CMK (cell line): ENCODE results near the gene ANKRD65.
"Not testable (repeated sequence)": the region's sequence is repeated elsewhere in the genome, so short reads cannot be mapped to it uniquely, and the experiment has no call there.

Experiments
- DNase-seq: peaks from one replicate; pipeline ENCODE4 v3.0.0-alpha.2; 2010; ENCODE audit warnings: low read depth

The ANKRD65 gene

DNA sequence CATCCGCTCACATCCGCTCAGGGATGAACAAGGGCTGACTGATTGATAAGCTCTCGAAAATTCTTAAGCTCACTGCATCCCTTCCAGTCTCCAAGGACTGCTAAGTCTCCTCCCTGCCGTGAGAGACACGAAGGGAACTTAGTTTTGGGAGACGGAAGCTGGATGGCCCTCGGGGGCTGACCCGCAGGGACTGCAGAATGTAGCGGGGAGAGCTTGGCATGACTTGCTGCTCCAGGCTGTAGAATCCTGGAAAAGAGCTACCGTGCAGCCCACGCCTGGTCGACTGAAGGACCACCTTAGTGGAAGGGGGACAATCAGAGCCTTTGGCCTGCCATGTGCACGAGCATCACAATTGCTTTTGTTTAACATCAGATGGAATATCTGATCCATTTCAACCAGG, 5.3 kb downstream of the ANKRD65 start:
- DNase-seq: no peak

DNA sequence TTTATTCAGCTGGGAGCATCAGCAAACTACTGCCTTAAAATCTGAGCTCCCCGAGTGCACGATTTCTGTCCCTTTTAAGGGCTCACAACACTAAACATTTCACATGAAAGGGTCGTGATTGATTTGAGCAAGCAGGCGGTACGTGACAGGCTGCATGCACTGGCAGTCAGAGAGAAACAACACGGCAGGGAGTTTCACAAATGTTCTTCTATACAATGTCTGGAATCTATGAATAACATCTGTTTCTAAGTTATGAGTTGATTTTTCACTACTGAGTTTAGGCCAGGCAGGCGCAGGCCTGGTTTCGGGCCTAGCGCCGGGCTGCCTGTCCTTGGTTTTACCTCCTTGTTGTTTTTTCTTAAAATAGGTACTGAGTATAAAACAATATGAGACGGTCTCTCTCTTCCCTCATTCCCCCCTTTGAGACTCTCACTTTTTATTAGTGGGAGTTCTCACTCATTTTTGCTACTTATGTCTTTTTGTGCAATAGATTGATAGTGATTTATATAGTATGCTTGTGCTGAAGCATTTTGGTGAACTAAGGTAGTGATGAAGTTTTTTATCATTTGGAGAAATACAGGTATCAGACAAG, 8.7 kb downstream of the ANKRD65 start:
- not testable (repeated sequence) for DNase-seq

DNA sequence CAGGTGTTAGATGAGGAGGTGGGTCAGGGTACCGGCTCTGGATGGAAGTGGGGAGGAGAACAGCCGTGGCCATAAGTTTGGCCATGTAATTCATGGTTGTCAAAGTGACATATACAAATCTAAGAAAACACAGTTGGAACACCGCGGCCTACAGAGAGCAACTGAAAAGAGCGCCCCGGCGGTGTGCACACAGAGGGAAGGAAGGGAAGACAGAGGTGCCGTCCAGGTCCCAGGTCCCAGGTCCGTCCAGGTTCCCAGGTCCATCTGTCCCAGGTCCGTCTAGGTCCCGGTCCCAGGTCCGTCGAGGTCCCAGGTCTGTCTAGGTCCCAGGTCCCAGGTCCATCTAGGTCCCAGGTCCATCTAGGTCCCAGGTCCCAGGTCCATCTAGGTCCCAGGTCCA, 9.4 kb downstream of the ANKRD65 start:
- DNase-seq: no peak

DNA sequence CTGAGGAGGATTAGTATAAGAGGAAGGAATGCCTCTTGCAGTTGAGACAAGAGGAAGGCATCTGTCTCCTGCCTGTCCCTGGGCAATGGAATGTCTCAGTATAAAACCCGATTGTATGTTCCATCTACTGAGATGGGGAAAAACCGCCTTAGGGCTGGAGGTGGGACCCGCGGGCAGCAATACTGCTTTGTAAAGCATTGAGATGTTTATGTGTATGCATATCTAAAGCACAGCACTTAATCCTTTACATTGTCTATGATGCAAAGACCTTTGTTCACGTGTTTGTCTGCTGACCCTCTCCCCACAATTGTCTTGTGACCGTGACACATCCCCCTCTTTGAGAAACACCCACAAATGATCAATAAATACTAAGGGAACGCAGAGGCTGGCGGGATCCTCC, 10.8 kb downstream of the ANKRD65 start:
- DNase-seq: not testable (repeated sequence)

DNA sequence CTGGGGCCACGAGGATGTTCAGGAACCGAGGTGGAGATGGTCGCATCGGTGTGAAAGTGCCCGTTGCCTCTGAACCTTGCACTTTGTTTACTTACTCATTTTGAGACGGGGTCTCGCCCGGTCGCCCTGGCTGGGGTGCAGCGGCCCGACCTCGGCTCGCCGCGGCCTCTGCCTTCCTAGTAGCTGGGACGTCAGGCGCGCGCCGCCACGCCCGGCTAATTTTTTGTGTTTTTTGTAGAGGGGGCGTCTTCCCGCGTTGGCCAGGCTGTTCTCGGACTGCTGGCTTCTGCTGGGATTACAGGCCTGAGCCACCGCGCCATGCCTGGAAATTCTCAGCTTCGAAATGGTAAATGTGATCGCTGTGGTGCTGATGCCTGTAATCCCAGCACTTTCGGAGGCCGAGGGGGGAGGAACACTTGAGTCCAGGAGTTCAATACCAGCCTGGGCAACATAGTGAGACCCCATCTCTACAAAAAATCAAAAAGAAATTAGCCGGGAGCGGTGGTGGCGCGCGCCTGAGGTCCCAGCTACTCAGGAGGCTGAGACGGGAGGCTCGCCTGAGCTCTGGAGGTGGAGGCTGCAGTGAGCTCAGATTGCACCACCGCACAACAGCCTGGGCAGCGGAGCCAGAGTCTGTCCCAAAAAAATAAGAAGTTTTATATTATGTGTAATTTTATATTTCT, 13.3 kb downstream of the ANKRD65 start:
- no peak for DNase-seq

DNA sequence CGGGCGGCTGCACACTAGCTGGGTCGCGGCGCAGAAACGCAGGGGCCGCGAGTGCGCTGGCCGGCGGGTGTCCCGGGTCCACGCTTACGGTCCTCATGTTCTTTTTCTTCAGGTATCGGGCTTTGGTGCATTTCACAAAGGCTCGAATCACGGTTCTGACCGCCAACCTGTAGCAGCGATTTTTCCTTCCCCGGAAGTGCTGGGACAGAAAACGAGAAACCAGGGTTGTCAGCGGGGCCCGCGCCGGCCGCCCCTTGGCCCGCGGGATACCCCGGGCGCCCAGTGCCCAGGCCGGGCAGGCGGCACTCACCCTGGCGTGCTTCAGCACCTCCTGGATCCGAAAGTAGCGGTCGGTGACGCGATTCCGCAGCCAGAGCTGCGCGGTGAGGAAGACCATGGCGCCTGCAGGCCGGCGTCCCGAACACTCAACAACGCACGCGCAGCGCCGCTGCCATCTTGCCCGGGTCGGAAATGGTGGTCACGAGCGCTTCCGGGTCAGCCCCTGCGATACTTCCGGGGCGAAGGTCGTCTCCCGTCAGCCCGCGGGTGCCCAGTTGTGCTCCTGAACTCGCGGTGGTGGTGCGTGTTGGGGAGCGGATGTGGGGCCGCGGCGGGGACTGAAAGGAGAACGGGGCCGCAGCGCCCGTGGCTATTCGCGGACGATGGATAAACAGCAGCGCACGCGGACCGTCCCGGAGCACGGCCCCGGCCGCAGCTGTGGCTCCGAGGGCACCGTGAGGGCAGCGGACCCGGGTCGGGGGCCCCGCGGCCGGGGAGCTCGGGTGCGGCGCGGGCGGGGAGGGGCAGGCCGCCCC, 14.0 kb downstream of the ANKRD65 start, which contains the start of gene MRPL20:
MRPL20 (minus strand) TSS at position 473 of the 815 bp plus-strand sequence; CDS start at position 397, 76 bp downstream.
- peak; percentile 94 for DNase-seq

DNA sequence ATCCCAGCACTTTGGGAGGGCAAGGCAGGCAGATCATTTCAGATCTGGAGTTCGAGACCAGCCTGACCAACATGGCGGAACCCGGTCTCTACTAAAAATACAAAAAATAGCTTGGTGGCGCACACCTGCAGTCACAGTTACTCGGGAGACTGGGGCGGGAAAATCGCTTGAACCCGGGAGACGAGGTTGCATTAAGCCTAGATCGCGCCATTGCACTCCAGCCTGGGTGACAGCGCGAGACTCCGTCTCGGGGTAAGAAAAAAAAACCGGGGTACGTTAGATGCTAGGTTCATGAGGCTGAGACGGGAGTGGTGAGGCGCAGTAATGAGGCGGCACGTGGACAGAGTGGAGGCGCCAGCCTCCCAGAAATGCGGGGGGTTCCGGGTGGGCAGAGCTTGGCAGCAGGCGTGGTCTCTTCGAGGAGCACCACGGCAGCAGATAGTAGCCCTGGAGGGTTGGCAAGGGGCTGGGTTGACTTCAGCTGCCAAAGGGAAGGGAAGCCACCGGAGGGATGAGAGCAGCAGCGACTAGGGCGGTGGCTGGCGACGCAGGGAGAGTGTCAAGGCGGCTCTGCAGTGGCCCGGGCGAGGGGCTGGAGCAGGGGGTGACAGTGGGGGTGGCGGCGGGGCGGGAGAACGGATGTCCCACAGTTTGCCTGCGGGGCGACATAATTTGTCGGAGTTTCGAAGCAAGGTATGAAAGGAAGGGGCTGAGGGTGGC, 14.8 kb downstream of the ANKRD65 start:
- DNase-seq: no peak

DNA sequence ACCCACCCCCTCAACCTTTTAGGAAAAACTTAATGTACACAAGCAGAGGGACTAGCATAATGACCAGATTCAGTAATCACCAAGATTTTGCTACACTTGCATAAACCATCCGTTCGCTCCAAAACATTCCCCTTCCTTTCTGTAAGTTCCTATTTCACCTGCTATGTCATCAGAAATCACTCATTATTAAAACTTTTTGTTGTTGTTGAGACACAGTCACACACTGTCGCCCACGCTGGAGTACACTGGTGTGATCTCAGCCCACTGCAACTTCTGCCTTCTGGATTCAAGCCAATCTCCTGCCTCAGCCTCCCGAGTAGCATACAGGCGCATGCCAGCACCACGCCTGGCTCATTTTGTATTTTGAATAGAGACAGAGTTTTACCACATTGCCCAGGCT, 17.4 kb downstream of the ANKRD65 start:
- no peak for DNase-seq

DNA sequence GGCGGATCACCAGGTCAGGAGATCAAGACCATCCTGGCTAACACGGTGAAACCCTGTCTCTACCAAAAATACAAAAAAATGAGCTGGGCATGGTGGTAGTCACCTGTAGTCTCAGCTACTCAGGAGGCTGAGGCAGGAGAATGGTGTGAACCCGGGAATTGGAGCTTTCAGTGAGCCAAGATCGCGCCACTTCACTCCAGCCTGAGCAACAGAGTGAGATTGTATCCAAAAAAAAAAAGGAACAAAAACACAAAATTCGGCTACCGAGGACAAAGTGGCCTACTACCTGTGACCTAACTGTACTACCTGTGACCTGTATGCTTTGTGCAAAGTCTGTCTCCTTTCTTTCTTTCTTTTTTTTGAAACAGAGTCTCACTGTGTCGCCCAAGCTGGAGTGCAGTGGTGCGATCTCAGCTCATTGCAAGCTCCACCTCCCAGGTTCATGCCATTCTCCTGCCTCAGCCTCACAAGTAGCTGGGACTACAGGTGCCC, 18.1 kb downstream of the ANKRD65 start:
- not testable (repeated sequence) for DNase-seq

DNA sequence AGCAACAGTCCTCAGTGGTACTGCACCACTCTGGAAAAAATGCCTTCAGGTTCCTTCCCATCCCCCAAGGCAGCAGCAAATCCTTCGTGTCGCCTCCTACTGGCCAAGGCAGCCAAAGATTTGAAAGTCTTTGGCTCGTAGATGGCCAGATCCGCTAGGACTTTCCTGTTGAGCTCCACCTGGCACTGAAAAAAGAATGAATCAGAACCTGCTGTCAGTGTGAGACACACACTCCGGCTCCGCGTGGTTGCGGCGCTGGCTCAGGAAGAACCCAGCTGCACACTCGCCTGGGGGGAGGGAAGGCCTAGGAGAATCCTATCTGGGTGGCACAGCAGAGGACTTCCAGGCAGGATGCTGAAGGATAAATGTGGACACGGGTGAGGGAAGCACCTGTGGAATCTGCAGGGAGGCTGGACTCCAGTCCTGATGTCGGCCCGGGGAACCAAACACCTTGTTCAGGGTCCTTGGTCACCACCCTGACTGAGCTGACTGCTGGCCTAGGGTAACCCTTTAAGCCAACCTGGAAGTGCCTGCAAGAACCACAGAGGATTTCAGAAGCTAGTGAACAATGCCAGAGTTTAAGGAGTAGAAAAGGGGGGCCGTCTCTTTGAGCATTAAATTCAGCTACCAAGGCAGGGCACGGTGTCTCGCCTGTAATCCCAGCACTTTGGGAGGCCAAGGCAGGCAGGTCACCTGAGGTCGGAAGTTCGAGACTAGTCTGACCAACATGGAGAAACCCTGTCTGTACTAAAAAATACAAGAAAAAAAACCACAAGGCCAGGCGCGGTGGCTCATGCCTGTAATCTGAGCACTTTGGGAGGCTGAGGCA, 18.8 kb downstream of the ANKRD65 start:
- DNase-seq: no peak

DNA sequence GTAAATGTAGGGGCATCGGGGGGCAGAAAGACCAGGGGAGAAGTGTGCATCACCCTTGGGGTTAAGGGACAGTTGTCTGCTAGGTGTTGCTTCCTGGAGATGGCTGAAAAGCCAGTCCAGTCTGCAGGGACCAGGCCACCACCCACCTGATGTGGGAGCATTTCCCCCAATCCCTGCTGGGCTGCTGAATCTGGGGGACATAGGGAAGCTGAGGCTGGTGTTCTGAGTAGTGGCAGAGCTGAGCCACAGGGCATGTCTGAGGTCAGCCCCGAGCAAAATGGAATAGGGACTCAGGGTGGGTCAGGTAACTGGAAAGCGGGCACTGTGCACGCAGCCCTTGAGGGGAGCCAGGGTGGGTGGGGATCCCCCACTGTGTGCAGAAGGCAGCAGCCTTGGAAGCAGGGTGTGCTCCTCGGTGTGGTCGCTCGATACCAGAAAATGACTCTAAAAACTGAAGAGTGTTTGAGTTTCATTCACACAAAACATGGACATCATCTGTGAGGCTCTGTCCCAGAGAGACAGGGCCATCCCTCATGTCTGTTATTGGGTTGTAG, 19.5 kb downstream of the ANKRD65 start:
- DNase-seq: no peak

DNA sequence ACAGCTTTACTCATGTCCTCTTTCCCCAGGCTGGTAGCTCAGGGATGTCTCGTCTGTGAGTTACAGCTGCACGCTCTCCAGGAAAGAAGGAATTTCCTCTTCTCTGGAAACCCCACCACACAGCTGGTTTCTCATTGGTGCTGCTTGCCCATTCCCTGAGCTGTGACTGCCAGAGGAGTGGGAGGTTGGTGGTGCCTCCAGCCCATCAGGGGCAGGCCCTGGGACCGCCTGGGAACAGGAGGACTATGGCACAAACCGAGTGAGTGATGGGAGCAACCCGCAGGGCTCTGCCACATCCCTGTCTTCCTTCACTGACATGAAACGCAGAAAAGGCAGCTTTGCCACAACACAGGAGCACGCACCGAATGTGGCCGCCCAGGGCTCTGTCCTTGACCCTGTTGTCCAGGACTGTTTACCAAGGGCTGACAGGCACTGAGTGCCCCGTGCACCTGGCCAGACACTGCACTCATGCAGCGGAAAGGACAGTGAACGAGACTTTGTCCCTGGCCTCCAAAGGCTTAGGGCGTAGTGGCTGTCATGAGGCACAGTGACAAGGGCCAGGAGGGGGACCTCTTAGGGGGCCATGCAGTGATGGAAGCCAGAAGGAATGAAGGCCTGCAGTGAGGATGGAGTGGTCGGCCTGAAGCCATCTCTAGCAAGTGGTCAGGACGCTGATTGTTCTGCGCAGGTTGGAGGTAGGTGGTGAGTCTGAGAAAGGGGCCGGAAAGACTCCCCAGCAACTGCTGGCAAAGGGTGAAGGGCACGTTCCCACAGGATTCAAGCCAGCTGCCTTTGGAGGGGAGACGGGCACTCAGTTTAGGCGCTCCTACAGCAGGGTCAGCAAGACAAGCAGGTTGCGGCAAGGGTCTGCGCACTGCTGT, 20.3 kb downstream of the ANKRD65 start:
- DNase-seq: no peak

DNA sequence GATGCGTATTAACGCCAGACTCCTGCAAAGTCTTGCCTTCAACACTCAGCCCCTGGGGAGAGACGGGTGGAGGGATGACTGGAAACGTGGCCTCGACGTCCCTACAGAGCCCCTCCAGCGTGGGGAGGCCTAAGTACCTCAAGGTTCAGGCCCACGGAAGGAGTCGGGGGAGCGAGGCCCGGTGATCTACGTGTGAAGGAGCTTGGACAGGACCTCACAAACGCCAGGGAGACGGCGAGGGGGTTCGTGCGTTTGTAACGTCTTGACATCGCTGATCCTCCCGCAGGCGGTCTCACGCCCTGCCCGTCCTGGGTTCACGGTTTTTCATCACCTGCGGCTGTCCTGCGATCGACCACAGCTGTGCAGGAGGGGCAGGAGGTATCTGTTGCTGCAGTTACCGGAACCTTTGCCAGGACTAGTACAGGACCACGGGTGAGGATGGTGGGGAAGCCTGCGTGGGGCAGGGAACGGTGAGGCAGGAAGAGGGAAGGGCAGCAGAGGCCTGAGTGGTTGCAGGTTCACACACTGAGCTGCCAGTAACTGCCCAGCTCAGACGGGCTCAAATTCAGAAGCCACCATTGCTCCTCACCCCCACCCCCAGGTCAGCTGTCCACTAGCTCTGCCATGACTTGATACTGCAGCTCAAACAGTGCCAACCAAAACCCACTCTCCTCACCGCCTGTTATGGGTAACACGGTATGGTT, 21.1 kb downstream of the ANKRD65 start:
- DNase-seq: no peak

DNA sequence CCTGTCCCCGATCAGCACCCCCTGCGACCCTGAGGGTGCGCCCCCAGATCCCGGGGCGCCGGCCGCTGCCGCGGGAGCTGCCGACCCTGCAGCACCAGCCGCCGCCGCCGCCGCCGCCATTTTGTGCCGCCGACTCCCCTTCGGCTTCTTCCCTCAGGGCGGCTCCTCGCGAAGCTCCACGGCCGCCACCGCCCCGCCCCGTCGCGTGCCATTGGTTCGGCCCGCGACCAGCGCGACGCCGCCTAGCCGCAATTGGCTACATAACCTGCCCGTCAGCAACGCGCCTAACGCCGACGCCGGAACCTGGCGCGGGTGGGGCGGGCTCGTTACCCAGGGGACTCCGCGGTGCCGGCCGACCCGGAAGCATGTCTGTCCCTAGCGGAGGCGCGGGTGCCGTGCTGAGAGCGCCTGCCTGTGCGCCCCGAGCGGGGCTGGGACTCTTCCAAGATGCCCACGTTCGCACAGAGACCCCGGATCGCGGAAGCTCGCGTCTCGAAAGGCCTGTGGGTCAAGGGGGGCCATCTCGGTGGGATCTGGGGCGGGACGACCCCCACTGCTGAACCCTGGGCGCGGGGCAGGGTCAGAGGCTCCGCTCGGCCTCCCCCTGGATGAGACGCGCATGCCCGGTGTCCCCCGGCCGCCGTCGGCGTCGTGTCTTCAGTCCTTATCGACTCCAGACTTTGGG, 21.7 kb downstream of the ANKRD65 start, which contains the start of gene CCNL2:
CCNL2 (minus strand) TSS at position 149 of the 685 bp plus-strand sequence; CDS start at position 120, 29 bp downstream.
- peak; percentile 99 for DNase-seq

DNA sequence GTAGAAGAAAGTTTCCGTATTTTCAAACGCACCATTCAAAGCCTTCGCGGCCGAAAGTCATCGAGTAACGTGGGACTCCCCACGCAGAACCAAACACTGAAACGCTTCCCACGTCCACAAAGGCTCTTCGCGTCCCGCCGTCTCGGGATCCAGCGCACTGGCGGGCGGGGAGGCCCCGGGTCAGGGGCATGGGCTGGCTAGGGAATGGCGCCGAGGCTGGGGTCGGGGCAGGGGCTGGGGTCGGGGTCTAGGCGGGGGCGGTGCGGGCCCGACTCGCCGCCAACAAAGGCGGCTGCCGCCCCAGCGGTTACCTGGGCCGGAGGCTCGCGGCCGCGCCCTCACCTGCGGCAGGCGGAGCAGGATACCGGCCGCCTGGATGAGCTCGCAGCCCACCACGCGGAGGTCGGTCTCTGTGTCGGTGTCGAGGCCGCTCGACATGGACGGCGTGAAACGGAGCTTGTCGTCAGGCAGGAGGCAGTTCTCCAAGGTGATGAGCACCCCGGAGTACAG, 22.3 kb downstream of the ANKRD65 start:
- DNase-seq: no peak

DNA sequence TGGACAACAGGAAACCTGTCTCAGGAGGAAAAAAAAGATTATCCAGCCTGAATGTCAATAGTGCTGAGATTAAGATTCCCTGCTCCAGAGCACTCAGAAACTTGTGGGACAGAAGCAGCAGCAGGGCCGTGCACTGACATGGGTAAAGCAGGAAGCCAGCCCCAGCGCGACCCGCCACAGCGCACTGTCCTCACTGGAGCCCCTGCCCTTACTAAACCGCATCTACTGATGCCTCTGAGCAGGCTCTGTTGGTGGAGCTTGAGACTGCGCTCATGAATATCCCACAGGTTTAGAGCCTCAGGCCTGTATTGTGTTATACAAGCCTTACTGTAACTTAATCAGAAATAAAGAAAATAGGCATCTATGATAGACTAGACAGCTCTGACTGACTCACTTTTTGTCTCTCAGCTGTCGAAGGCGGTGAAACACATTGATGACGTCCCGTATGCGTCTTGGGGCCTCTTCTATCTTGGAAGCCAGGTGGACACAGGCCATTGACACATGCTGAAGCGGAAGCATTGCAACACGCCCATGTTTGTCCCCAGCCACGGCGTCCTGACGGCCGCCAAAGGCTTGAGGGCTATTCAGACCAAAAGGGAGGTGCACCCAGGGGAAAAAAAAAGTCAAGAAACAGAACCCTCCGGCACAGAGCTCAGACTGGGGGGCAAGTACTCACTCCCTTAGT, 23.1 kb downstream of the ANKRD65 start:
- DNase-seq: no peak

DNA sequence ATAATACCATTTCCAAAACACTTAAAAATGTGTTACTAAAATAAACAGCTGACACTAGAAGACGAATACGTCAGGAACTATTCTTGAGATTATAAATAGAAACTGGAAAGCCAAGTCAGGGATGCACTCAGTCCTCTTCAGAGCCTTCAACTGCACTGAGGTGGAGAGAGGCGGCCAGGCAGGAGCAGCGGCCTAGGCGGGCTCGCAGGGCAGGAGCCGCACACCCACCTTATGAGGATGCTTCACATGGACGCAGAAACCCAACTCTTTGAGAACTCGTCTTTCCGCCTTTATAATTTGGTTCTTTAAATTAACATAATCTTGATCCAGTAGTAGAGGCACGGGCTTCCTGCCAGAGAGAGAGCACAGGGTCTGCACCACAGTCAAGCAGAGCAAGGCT, 25.9 kb downstream of the ANKRD65 start:
- no peak for DNase-seq

DNA sequence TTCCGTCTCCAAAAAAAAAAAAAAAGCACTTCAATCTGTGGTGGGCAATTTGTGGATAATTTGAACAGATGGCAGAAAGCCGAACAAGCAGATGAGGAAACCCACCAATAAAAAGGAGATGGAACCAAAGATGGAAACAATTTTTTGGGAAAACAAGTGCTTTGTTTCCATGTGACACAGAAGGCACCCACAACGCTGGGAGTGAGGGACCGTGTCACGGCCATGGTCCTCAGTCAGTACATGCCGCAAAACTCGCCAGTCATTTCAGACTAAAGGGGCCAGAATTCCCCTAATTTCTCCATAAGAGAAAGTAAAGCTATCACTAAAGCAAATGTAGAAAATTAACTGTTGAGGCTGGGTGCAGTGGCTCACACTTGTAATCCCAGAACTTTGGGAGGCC, 27.0 kb downstream of the ANKRD65 start:
- DNase-seq: no peak
